PC-9 (cell line): ENCODE data around the gene HTRA3.

Experiments used
- CTCF ChIP-seq: fragments of 200-600 bp; sonication (generic); conservative IDR thresholded peaks from 2 replicates; pipeline ENCODE4 v1.6.1; 2017; ENCODE audit warnings: mixed run types, antibody characterized with exemption, mild to moderate bottlenecking, moderate library complexity
- EZH2 ChIP-seq: fragments of 200-600 bp; sonication (generic); IDR thresholded peaks from 2 replicates; pipeline ENCODE4 v1.8.0; 2017; ENCODE audit warnings: antibody characterized with exemption, low read depth

GRCh38 chr4:8263397-8263796 is 6.2 kb upstream of the HTRA3 start:
- no peak for TF ChIP-seq CTCF
- no peak for TF ChIP-seq EZH2
